AG08396 (cell line): ENCODE measurements around the gene SLC2A4RG.

Experiments used
- DNase-seq: peaks from one replicate; pipeline ENCODE4 v3.0.0; 2012; ENCODE audit warnings: low spot score, mixed read lengths

Gene SLC2A4RG

GRCh38 chr20:63699466-63700198 lies 39.9 kb upstream of the SLC2A4RG start:
- no peak for DNase-seq

GRCh38 chr20:63700199-63701050 lies 39.2 kb upstream of the SLC2A4RG start:
- peak; percentile 8 for DNase-seq

- peak; percentile 4 for DNase-seq
These were observed 38.6 kb upstream of the SLC2A4RG start for GRCh38 chr20:63701051-63701328.

- peak; percentile 8 for DNase-seq
These were observed 38.1 kb upstream of the SLC2A4RG start for GRCh38 chr20:63701329-63702035.

GRCh38 chr20:63702036-63702665 lies 37.4 kb upstream of the SLC2A4RG start:
- DNase-seq = peak; percentile 8

- DNase-seq = peak; percentile 6
These were observed 36.7 kb upstream of the SLC2A4RG start for GRCh38 chr20:63702751-63703470.

- DNase-seq = no peak
These were observed 36.1 kb upstream of the SLC2A4RG start for GRCh38 chr20:63703471-63703975.

- no peak for DNase-seq
These were observed 35.4 kb upstream of the SLC2A4RG start for GRCh38 chr20:63703976-63704748.

GRCh38 chr20:63704749-63705117 lies 34.8 kb upstream of the SLC2A4RG start:
- no peak for DNase-seq

- no peak for DNase-seq
These were observed 34.1 kb upstream of the SLC2A4RG start for GRCh38 chr20:63705232-63706026.

GRCh38 chr20:63706027-63706695 lies 33.4 kb upstream of the SLC2A4RG start:
- no peak for DNase-seq

- DNase-seq = peak; percentile 77
These were observed 32.6 kb upstream of the SLC2A4RG start for GRCh38 chr20:63706852-63707557.

- DNase-seq = peak; percentile 94
These were observed 31.8 kb upstream of the SLC2A4RG start, which contains the start of the genes ARFRP1 and ZGPAT for GRCh38 chr20:63707558-63708300. ARFRP1 (minus strand) TSS chr20:63707976; CDS start chr20:63707091, 885 bp downstream. ZGPAT (plus strand) TSS chr20:63708039; CDS start chr20:63708581, 542 bp downstream.

GRCh38 chr20:63708301-63709148 lies 31.1 kb upstream of the SLC2A4RG start:
- DNase-seq = peak; percentile 24

GRCh38 chr20:63709149-63709527 lies 30.4 kb upstream of the SLC2A4RG start:
- DNase-seq = no peak

GRCh38 chr20:63711085-63711645 lies 28.4 kb upstream of the SLC2A4RG start:
- no peak for DNase-seq
